SK-N-DZ (cell line): ENCODE data around the gene YBX1. TPM values are rescaled to one million over a fixed set of nuclear protein-coding genes. Genes with fewer than 3 reads are reported as not detected.
A peak's percentile ranks its signal among the peaks of the same experiment; 100 is the strongest.
"Not testable (repeated sequence)": the region's sequence is repeated elsewhere in the genome, so short reads cannot be mapped to it uniquely, and the experiment has no call there.

Experiments used
- DNase-seq: peaks from one replicate; pipeline ENCODE4 v3.0.0-alpha.2; 2015; ENCODE audit warnings: low spot score
- polyA plus RNA-seq, 2 experiments: library from polyadenylated mRNA; depleted of rRNA; stranded (reverse); fragments of >200 nt; gene quantifications; 2 replicates each; pipeline ENCODE4 v1.2.3, GENCODE V29; 2014

YBX1 gene
- polyA plus RNA-seq (2014; cell fraction: cytosol; rRNA removed) = 713 and 780 TPM in 2 replicates
- polyA plus RNA-seq (2014; cell fraction: nucleus; rRNA removed) = 300 and 422 TPM in 2 replicates

DNA sequence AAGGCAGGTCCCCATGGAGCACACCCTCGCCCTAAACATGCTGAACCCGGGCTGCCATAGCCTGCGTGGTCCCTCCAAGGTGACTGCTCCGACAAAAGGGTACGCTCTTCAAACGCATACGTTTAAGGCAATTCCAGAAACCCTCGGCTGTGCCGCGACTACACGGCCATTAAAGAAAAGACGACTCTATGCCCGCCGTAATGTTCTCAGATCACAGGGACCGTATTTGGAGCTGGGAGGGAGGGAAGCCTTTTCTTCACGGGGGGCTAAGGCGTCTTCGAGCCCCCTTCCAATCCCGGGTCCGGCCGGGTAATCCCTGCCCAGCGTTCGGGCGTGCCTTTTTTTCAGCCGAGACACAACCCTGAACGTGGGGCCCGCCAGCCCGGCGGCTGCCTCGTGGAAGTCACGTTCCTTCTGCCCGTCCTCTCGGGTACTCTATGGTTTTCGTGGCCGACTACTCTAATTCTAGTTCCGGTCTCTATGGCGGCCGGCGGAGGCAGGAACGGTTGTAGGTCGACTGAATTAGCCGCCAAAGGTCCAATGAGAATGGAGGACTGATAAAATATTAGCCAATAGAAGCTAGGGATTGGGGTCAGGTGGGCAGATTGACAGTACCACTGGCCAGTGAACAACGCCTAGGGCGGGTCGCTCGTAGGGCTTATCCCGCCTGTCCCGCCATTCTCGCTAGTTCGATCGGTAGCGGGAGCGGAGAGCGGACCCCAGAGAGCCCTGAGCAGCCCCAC lies at the start of gene YBX1:
TSS of gene YBX1 (plus strand) at position 678 of the 743 bp plus-strand sequence. CDS start 148 bp downstream, outside the sequence.
- peak; percentile 98 for DNase-seq

DNA sequence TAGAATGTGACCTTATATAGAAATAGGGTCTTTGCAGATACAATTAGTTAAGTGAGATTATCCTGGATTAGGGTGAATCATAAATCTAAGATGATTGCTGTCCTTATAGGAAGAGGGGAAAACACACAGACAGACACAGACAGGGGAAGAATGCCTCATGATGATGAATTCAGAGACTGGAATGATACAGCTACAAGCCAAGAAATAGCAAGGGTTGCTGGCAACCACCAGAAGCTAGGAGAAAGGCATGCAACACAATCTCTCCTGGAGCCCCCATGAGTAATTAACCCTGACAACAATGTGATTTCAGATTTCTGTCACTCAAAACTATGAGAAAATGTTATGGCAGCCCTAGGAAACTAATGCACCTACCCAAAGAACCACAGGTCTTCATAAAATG lies 43.1 kb upstream of the YBX1 start:
- no peak for DNase-seq

DNA sequence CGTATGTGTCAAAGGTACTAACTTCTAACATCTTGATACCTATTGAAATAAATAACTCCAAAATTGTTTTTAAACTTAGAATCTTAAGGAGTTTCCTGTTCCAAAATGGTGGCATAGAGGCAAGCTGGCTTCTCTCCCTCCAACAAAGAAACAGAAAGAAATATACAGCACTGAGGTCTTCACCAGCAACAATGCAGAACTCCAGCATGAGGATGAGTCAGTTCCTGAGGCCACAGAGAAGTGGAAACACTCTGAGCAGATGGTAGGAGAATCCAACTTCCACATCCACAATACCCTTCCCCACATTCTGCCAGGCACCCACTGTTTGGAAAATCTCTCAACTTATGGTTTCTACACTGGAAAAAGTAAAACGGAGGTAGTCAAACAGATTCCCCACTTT lies 36.2 kb upstream of the YBX1 start:
- no peak for DNase-seq

DNA sequence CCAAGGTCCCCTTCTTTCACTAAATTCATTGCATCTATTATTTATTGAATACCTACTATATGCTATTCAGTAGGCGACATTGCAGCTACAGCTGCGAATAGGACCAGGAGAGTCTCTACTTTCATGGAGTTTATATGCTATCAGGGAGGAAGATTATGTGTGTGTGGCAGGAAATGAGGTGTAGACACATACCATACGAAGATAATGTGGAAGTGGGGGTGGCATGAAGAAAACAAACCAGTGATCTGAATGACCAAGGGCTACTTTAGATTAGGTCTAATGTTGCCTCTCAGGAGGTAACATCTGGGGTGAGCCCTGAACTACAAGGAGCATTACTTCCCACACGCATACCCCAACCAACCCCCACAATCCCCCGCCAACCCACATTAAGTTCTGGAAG lies 25.0 kb upstream of the YBX1 start:
- no peak for DNase-seq

DNA sequence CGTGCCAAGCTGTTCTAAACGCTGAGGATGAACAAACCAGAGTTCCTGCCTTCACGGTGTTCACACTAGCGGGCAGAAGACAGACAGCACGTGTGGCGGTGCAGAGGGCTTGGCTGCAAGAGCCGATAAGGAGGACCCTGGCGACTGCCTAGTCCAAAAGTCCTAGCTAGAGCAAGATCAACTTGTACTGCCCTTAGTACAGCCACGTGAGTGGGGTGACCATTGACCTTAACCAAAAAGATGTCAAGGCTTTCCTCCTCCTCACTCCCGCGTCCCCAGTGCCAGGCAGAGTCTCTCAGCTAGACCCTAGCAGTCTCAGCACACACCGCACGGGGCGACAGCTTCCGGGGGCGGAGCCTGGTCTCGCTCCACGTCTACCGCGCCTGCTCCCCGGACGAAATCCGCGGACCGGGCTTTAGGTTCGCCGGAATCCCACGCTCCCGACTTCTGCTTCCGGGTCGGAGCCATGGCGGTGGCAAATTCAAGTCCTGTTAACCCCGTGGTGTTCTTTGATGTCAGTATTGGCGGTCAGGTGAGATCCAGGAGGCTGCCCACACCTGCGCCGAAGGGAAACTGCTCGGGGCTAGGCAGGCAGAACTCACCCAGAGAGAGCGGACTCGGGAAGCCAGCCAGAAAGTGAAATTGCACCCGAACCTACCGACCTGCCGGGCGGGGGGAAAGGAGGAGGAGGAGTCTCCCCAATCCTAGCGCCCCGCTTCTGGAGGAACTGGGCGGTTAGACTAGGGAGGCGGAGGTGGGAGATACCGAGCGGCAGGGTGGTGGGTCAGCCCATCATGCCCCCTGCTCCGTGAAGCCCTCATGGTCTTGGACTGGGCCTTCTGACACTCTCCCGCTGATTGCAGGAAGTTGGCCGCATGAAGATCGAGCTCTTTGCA lies 24.0 kb upstream of the YBX1 start, which contains the start of gene PPIH:
TSS of gene PPIH (plus strand) at position 443 of the 896 bp plus-strand sequence. CDS start at position 467, 24 bp downstream.
- peak; percentile 90 for DNase-seq

DNA sequence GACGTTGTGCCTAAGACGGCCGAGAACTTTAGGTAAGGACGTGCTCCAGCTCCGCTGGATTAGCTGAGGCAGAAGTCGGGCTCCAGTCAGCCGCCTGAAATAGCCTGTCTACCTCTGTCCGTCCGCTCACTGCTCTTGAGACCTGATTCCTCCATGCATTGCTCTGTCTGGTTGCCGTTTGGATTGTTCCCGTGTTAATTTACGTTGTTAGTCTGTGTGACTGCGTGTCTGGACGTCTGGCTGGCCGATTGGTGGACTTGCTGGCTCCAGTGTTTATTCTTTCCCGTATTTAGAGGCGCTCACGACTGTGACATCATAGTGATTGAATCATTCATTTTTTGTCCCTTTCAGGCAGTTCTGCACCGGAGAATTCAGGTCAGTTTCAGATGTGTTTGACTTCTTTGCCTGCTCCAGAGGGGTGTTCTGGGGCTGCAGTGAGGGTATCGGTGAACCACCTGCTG lies 23.3 kb upstream of the YBX1 start:
- DNase-seq = no peak

DNA sequence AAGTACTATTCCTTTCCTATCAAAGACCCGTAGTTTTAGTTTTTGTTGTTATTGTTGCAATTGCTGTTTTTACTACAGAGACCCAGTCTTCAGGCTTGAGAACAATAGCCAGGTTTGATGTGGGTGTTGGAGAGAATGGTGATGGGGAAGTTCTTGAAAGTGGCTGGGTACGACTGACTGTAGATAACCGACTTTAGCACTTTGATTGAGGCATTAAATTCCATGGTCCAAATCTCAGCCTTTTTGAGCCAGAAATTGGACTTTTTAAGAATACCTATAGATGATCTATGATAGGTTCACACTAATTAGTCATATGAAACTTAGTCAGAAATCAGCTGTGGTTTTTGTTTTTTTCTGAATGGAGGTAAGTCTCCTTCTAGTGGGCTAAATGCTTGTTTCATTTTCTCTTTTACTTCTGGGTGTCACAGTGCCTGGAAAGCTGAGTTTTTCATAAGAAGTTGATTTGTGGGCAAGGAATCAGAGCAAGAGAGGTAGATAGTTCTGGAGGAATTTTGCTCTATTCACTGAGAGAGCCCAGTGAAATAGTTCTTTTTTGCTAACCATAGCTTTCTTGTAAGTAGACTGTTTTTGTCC lies 21.2 kb upstream of the YBX1 start:
- no peak for DNase-seq

DNA sequence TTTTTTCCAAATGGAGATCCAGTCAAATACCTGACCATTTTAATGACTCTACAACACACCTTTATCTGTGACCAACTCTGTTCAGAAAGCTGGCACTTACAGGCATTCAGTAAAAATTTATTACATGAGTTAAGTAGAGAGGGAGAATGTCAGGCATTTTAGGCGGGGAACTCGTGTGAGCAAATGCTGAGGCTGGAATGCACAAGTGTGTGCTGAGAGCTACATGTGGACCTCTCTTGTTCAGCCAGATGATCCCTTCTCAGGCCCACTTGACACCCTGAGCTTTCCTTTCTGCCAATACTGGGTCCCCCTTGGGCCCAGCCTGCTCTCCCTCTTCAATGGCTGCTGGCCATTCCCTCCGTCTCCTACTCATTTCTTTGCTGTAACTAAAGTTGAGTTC lies 12.3 kb upstream of the YBX1 start:
- no peak for DNase-seq

DNA sequence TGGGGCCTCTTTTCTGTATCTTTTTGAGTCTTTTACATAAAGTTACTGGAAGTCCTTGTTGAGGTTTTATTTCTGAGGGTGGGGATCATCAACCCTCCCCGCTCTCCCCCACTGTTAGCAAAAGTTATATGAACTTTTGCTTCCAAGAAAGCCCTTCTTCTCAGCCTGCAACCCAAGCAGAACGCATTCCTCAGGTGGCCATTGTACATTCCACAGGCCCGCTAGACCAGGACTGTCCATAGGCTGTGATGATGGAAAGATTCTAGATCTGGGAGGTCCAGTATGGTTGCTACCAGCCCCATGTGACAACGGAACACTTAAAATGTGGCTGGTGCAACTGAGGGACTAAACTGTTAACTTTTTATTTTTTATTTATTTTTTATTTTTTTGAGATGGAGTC lies 11.8 kb upstream of the YBX1 start:
- DNase-seq = no peak

DNA sequence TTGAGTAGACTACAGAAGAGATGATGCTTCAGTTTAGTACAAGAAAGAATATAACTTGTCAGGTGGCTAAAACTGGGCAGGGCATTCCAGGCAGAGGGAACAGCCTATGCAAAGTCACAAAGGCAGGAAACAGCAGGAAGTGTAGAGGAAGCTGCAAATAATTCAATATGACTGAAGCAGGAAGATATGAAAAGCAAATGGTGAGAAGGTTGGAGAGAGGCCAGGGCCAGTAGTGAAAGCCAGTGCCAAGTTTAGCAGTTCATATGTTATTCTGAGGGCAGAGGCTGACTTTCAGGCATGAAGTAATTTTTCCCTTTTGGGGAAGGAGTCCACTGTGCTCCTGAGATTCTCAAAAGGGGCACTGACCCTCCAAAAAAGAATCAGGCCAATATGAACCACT lies 8.0 kb upstream of the YBX1 start:
- DNase-seq = no peak

DNA sequence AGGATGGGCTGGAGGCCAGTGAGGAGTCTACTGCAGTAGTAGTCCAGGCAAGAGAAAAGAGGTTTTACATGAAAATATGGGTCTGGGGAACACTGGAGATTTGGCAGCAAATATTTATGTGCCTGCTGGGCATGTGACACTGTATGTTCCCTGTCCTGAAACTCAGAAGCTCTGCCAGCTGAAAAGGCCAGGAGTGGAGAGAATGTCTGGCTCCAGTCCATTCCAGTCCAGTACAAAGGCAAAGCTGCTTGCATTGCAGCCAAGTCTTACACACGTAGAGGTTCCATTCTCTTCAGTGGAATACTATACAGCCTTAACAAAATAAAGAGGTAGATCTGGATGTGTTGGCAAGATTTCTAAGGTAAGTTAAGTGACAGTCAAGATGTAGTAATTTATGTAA lies 7.5 kb upstream of the YBX1 start:
- no peak for DNase-seq

DNA sequence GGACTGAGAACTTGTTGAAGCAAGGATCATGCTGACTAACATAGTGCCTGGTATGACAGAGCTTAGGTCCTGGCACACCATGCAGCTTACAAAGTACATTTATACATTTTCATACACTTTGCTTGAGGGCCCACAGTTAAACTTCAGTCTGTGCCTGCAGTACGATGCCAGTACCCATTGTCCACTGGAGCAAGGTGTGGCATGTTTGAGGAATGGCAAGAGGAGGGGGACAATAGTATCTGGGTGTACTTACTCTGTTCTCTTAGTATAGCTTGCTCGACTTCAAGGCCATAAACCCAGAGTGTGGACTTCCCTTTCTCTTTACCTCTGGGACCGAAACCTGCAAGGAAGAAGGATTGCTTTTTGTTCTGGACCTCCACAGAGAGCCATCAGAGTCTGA lies 6.8 kb upstream of the YBX1 start:
- no peak for DNase-seq

DNA sequence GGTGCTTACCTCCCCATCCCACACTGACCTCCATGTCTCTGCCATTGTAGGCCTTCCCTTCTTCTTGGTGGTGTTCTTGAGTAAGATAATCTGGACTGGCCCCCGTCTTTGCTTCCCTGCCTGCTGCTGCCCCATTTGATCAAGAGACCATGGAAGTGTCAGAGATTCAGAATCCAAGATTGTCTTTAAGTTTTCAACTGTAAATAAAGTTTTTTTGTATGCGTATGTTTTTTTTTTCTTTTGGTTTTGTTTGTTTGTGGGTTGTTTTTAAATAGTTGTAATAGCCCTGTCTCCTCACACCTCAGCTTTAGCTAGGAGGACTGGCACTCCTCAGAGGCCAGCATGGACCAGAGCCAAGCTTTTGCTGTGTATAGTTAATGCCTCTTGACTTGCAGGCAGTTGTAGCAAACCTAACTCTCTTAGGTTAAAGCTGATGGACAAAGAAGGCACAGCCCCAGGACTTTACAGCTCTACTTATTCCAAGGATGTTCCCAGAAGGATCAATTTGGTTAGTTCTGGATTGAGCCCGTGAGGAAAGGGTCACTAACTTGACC lies 5.6 kb upstream of the YBX1 start:
- DNase-seq = no peak

DNA sequence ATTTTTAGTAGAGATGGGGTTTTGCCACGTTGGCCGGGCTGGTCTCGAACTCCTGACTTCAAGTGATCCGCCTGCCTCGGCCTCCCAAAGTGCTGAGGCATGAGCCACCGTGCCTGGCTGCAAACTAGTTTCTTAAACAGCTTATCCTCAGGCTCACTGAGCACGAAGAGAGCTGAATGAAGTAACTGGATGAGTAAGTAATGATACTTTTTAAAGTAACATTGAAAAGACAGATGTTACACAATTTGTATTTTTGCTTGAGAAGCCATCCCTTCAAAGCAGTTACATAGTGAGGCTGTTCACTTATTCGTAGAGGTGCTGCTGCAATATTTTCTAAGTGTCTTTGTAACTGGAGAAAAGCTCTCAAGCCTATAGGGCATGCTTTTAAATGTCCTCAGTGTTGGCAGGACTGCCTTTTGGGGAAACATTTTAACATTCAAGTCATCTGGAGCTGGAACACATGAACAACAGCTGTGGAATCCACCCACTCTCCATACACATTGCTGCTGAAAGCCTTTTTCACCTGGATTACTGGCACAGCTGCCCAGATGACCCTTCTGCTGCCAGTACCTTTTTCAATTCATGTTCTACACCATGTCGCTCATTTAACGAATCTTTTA lies 2.7 kb upstream of the YBX1 start:
- no peak for DNase-seq

DNA sequence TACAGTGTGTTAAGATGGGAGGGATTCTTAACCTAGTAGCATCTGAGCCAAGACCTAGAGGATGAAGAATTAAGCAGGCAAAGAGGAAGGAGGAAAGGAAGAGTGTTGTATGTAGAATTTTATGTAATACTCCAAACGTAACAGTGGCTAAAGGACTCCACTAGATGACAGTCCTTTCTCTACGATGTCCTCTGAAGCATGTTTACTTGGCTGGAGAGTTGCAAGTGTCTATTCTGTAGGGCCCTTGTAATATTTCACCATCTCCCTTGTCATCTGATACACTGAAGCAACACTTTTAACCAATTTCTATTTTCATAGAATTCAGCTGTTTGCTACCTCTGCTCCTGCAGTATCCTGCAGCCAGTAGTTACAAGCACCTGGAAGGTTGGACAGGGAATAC lies 2.2 kb upstream of the YBX1 start:
- no peak for DNase-seq

DNA sequence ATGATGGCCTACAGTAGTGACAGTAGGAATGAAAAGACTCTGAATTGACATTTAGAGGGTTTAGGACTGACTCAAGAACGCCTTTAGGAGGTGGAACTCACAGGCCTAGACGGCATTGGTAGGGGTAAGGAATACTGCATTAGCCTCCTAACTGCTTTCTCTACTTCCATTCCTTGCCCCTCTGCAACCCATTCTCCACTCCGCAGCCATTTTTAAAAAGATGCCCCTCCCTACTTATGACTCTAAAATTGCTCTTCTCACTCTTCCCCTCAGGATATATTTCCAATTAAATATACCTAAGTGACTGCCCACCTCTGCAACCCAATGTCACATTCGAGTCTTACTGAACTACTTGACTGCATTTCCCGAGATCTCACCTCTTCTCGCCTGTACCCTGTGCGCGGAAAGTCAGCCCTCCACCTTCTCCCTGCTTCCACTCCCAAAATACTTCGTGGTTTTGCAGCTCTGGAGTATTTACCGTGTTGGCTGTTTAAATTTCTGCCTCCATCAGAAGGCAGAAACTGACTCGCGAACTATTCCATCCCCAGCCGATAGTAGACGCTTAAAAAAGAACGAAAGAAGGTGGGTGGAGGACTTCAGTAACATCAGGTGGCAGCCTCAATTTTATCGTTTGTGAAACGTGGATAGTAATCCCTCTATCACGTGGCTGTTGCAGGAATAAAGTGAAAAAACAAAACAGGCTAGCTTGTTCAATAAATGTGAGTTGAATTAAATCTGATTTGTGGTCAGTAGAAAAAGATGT lies 1.1 kb upstream of the YBX1 start:
- DNase-seq = peak; percentile 4

DNA sequence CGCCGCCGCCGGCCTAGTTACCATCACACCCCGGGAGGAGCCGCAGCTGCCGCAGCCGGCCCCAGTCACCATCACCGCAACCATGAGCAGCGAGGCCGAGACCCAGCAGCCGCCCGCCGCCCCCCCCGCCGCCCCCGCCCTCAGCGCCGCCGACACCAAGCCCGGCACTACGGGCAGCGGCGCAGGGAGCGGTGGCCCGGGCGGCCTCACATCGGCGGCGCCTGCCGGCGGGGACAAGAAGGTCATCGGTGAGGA lies 193 bp downstream of the YBX1 start:
- not testable (repeated sequence) for DNase-seq

DNA sequence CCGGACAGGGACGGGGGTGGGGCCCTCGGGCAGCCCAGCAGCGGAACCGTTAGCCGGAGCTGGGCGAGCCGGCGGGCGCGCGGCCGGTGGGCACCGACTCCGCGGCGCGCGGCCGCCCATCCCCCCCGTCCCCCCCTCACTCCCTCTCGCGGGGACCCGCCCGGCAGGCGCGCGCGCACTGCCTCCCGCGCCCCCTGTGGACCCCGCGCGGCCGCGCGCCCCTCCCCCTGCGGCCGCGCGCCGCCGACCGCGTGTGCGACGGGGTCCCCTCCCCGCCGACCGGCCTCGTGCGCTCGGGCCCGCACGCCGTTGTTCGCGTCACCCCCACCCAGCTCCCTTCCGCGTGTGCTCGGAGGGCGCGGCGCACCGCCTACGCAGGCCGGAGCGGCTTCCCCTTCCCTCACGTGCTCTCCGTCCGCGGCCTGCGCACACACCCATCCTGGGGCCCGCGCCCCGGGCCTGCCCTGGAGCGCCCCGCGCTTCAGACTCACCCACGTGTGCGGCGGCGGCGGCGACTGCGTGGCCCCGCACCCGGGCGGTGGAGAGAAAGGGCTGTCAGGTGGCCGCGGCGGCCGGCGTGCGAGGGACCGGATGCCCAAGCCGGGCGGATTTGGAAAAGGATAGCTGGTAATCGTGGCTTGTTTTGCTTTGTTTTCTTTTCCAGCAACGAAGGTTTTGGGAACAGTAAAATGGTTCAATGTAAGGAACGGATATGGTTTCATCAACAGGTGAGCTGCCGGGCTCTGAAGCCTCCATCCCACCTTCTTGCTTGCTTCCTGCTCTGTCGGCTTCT lies 717 bp downstream of the YBX1 start:
- DNase-seq = peak; percentile 32

DNA sequence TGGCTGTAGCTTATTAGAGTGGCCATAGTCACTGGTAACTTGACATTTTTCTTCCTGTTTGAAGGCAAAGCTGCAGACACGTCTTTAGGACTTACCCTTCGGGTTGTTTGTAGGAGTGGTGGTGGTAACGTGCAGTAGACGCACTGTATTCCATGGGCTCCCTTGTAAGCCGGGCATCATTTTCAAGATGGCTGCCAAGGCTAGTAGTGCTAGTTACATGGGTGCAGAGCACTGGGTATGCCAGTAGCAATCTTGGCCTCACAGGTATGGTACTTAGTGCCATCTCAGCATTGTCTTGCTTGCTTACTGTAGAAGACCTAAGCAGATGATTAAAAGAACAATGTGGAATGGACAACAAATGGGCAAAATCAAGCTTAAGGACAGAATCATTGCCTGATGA lies 1.9 kb downstream of the YBX1 start:
- peak; percentile 30 for DNase-seq

DNA sequence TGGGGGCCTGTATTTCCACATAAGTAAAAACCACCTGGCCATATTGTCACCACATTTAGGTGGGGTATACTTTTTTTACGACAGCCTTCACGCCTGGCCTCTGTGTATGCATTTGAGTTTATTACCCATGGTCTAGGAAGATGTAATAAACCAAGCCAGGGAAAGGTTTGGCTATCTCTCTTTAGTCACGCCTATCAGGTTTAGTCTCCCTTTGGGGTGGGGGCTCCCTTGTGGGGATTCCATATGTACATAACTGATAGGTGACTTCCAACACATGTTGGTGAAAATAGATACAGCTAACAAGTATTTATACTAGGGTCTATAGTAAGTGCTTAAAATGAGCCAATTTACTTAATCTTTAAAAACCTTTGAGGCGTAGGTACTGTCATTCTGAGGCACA lies 4.2 kb downstream of the YBX1 start:
- DNase-seq = no peak
